IMR-90 (cell line): Measurements from ENCODE around the gene STAC3.

ENCODE experiments used
- CEBPB ChIP-seq: IDR thresholded peaks from 2 replicates; pipeline ENCODE4 v1.6.1; 2012; ENCODE audit warnings: low read depth, low read length, improper control_type of control experiment
- FOS ChIP-seq: fragments of 150-350 bp; IDR thresholded peaks from 2 replicates; pipeline ENCODE4 v1.6.1; 2016; ENCODE audit warnings: low read depth, low read length
- POLR2A ChIP-seq: IDR thresholded peaks from 2 replicates; pipeline ENCODE4 v1.6.1; 2012; ENCODE audit warnings: mild to moderate bottlenecking, low read depth, low read length
- RAD21 ChIP-seq: IDR thresholded peaks from 2 replicates; pipeline ENCODE4 v1.6.1; 2012; ENCODE audit warnings: low read length, improper control_type of control experiment
- RFX5 ChIP-seq: IDR thresholded peaks from 2 replicates; pipeline ENCODE4 v1.8.0; 2012; ENCODE audit warnings: low read depth, mild to moderate bottlenecking, low read length, moderate library complexity
- SMC3 ChIP-seq: fragments of 150-350 bp; IDR thresholded peaks from 2 replicates; pipeline ENCODE4 v1.6.1; 2016; ENCODE audit warnings: low read depth, mild to moderate bottlenecking, antibody characterized with exemption, low read length, moderate library complexity
- TF ChIP-seq, protein P1 (sequence below): conservative IDR thresholded peaks from 2 replicates; pipeline ENCODE4 v1.5.1; 2012; ENCODE audit warnings: mild to moderate bottlenecking, low read depth, low read length, improper control_type of control experiment
- TF ChIP-seq, protein P2 (sequence below): fragments of 150-350 bp; IDR thresholded peaks from 2 replicates; pipeline ENCODE4 v1.6.1; 2016; ENCODE audit warnings: low read depth, mild to moderate bottlenecking, low read length, moderate library complexity, borderline replicate concordance
- TF ChIP-seq, protein P3 (sequence below): fragments of 150-350 bp; IDR thresholded peaks from 2 replicates; pipeline ENCODE4 v1.6.1; 2017; ENCODE audit warnings: mild to moderate bottlenecking, antibody characterized with exemption, low read length, low read depth

DNA sequence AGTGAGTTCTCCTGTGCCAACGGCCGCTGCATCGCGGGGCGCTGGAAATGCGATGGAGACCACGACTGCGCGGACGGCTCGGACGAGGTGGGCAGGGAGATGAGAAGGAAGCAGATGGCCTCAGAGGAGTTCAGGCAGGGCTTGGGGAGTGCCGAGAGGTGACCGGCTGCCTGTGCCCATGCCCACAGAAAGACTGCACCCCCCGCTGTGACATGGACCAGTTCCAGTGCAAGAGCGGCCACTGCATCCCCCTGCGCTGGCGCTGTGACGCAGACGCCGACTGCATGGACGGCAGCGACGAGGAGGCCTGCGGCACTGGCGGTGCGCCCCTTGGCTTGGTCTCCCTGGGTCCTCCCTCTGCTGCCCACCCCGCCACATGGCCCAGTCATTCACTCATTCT is 47.8 kb downstream of the STAC3 start:
- TF ChIP-seq, protein P1, sequence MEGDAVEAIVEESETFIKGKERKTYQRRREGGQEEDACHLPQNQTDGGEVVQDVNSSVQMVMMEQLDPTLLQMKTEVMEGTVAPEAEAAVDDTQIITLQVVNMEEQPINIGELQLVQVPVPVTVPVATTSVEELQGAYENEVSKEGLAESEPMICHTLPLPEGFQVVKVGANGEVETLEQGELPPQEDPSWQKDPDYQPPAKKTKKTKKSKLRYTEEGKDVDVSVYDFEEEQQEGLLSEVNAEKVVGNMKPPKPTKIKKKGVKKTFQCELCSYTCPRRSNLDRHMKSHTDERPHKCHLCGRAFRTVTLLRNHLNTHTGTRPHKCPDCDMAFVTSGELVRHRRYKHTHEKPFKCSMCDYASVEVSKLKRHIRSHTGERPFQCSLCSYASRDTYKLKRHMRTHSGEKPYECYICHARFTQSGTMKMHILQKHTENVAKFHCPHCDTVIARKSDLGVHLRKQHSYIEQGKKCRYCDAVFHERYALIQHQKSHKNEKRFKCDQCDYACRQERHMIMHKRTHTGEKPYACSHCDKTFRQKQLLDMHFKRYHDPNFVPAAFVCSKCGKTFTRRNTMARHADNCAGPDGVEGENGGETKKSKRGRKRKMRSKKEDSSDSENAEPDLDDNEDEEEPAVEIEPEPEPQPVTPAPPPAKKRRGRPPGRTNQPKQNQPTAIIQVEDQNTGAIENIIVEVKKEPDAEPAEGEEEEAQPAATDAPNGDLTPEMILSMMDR: no peak
- TF ChIP-seq CEBPB (no peak), RFX5 (no peak), FOS (no peak), POLR2A (no peak), SMC3 (no peak), RAD21 (no peak)
- TF ChIP-seq, protein P2, sequence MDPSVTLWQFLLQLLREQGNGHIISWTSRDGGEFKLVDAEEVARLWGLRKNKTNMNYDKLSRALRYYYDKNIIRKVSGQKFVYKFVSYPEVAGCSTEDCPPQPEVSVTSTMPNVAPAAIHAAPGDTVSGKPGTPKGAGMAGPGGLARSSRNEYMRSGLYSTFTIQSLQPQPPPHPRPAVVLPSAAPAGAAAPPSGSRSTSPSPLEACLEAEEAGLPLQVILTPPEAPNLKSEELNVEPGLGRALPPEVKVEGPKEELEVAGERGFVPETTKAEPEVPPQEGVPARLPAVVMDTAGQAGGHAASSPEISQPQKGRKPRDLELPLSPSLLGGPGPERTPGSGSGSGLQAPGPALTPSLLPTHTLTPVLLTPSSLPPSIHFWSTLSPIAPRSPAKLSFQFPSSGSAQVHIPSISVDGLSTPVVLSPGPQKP: no peak
- TF ChIP-seq, protein P3, sequence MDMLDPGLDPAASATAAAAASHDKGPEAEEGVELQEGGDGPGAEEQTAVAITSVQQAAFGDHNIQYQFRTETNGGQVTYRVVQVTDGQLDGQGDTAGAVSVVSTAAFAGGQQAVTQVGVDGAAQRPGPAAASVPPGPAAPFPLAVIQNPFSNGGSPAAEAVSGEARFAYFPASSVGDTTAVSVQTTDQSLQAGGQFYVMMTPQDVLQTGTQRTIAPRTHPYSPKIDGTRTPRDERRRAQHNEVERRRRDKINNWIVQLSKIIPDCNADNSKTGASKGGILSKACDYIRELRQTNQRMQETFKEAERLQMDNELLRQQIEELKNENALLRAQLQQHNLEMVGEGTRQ: no peak
